A673 (cell line): ENCODE data around the gene MRPL1. TPM values are rescaled to one million over a fixed set of nuclear protein-coding genes. Genes with fewer than 3 reads are reported as not detected.

Source experiments
- BruUV-seq: library from RNA; stranded (reverse); fragments of 400-500 nt; replicated peaks from 2 replicates; lab custom pipeline; 2021; lab: Mats Ljungman, UMichigan
- CTCF ChIA-PET: fragments of 300-600 bp; sonication (Branson Sonifier 250); formaldehyde crosslinking; loops from one replicate; lab custom pipeline; 2022; ENCODE audit warnings: antibody characterized with exemption; lab: Charles Lee
- POLR2A ChIA-PET: fragments of 300-600 bp; sonication (Branson Sonifier 250); formaldehyde crosslinking; loops from one replicate; lab custom pipeline; 2022; ENCODE audit warnings: antibody characterized with exemption; ENCODE audit not compliant: low non-redundant PET; lab: Charles Lee
- DNase-seq: peaks from one replicate; pipeline ENCODE4 v3.0.0-alpha.2; 2015; ENCODE audit warnings: low spot score
- H3K27ac ChIP-seq: fragments of 200-600 bp; sonication (generic); 2 replicates; pipeline ENCODE4 v1.5.1; 2016; ENCODE audit warnings: mixed run types, low read depth, mild to moderate bottlenecking, mixed read lengths, antibody characterized with exemption, low read length; ENCODE audit not compliant: poor library complexity, severe bottlenecking
- H3K27me3 ChIP-seq: fragments of 200-600 bp; sonication (generic); replicated peaks from 2 replicates; pipeline ENCODE4 v1.6.1; 2017; ENCODE audit warnings: mixed run types, low read depth, mild to moderate bottlenecking, mixed read lengths, antibody characterized with exemption, low read length; ENCODE audit not compliant: insufficient read depth, poor library complexity
- H3K36me3 ChIP-seq: fragments of 200-600 bp; sonication (generic); 2 replicates; pipeline ENCODE4 v1.6.1; 2016; ENCODE audit warnings: mixed run types, mild to moderate bottlenecking, mixed read lengths, antibody characterized with exemption, low read length; ENCODE audit not compliant: insufficient read depth, poor library complexity, severe bottlenecking
- H3K4me1 ChIP-seq: fragments of 200-600 bp; sonication (generic); 2 replicates; pipeline ENCODE4 v1.6.1; 2017; ENCODE audit warnings: mixed run types, mild to moderate bottlenecking, mixed read lengths, antibody characterized with exemption, low read length; ENCODE audit not compliant: insufficient read depth, poor library complexity, severe bottlenecking
- H3K4me3 ChIP-seq: fragments of 200-600 bp; sonication (generic); 2 replicates; pipeline ENCODE4 v1.5.1; 2016; ENCODE audit warnings: low read depth, mixed run types, mild to moderate bottlenecking, mixed read lengths, low read length; ENCODE audit not compliant: poor library complexity, severe bottlenecking
- H3K9me3 ChIP-seq: fragments of 200-600 bp; sonication (generic); 2 replicates; pipeline ENCODE4 v1.6.1; 2016; ENCODE audit warnings: mixed run types, low read depth, mild to moderate bottlenecking, mixed read lengths, antibody characterized with exemption, low read length; ENCODE audit not compliant: poor library complexity, severe bottlenecking
- EZH2 ChIP-seq: fragments of 200-600 bp; sonication (generic); IDR thresholded peaks from 2 replicates; pipeline ENCODE4 v1.6.1; 2017; ENCODE audit warnings: borderline replicate concordance, low read depth, mild to moderate bottlenecking, mixed read lengths, antibody characterized with exemption, low read length; ENCODE audit not compliant: poor library complexity, severe bottlenecking
- intact Hi-C: fragments of 100-400 bp; cut with micrococcal nuclease; formaldehyde crosslinking; loops from one replicate; pipeline ENCODE4 v1.10.0; 2022; ENCODE audit not compliant: unreplicated experiment
- total RNA-seq: library from RNA; stranded (reverse); gene quantifications from 2 replicates; pipeline ENCODE4 v1.2.3, GENCODE V29; 2021
- TF ChIP-seq, protein P1 (sequence below): fragments of 300-800, 200-600 bp; sonication (generic); conservative IDR thresholded peaks from 2 replicates; pipeline ENCODE4 v1.5.1; 2017; ENCODE audit warnings: low read depth, mild to moderate bottlenecking, antibody characterized with exemption, low read length, moderate library complexity, mixed read lengths

MRPL1 gene
- total RNA-seq, 1 experiment from 2014 or later = 32.2 TPM

DNA sequence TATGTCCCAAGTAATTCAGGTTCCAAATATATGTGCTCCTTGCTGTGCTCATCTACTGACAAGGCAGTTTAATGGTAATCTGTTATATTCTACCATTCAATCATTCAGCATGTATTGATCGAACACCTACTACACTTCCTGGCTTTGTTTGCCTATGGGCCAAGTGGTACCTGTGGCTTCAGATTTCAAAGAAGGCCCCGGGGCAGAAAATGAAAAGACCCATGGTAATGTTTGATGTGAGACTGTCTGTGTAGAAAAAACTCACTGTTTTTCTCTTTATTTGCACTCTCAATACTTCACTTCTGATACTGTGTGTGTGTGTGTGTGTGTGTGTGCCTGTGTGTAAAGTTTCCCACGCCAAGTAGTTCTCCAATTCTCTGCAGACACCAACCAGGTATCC lies 133.4 kb downstream of the MRPL1 start:
- ChIA-PET POLR2A (no interaction called here), CTCF (no interaction called here)
- no TSS peak for BruUV-seq
- Histone ChIP-seq H3K9me3 (no peaks in the 10 kb centered on the region), H3K27ac (no peak overlapping the region), H3K4me1 (no peaks in the 10 kb centered on the region), H3K27me3 (no peaks in the 10 kb centered on the region), H3K4me3 (no peak overlapping the region), H3K36me3 (no peaks in the 10 kb centered on the region)
- TF ChIP-seq, protein P1, sequence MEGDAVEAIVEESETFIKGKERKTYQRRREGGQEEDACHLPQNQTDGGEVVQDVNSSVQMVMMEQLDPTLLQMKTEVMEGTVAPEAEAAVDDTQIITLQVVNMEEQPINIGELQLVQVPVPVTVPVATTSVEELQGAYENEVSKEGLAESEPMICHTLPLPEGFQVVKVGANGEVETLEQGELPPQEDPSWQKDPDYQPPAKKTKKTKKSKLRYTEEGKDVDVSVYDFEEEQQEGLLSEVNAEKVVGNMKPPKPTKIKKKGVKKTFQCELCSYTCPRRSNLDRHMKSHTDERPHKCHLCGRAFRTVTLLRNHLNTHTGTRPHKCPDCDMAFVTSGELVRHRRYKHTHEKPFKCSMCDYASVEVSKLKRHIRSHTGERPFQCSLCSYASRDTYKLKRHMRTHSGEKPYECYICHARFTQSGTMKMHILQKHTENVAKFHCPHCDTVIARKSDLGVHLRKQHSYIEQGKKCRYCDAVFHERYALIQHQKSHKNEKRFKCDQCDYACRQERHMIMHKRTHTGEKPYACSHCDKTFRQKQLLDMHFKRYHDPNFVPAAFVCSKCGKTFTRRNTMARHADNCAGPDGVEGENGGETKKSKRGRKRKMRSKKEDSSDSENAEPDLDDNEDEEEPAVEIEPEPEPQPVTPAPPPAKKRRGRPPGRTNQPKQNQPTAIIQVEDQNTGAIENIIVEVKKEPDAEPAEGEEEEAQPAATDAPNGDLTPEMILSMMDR = no peak
- TF ChIP-seq EZH2 = no peak
- DNase-seq = no peak
- intact Hi-C loops = loop anchor here (10.0 kb wide), 1 partner anchor 519 kb away; no protein-coding TSS in a partner anchor

DNA sequence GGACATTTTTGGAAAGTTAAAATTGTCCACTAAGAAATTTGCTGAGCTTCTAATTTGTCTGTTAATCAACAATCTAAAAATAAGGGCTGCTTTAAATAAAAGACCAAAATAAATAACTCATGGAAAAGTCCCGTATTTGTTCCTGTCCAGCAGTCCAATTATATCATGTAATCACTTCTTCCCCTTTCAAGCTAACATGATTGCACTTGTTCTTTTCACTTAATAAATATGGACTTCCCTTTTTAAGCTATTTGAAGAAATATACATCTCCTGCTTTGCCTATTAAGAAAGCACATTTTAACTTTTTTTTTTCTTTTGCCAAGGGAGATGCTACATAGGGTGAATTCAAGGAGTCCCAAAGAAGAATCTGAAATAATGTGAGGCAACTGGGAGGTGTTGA lies 138.9 kb downstream of the MRPL1 start:
- Histone ChIP-seq H3K4me3 (no peak overlapping the region), H3K4me1 (no peaks in the 10 kb centered on the region), H3K27me3 (no peaks in the 10 kb centered on the region), H3K36me3 (no peaks in the 10 kb centered on the region), H3K27ac (no peak overlapping the region), H3K9me3 (no peaks in the 10 kb centered on the region)
- ChIA-PET POLR2A (no interaction called here), CTCF (no interaction called here)
- no peak for TF ChIP-seq EZH2
- TF ChIP-seq, protein P1 = no peak
- no peak for DNase-seq
- intact Hi-C loops = no loop called here
- no TSS peak for BruUV-seq

DNA sequence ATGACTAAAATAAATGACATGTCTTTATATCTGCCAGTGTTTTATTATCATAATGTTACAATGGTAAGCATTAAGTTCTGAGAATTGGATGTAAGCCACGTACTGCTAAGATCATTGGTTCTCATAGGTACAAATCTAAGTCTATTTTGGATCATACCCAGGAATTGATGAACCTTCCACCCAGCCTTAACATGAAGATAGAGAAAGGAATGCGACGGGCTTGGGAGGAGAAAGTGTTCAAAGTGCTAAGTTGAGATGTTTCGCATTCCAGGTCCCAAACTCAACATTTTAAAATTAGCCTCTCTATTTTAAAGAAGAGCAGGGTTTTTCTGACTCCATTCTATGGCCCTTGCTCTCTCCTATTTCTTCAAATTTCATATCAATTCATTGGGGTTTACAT lies 139.6 kb downstream of the MRPL1 start:
- no peak for DNase-seq
- CTCF ChIA-PET = no interaction called here
- TF ChIP-seq EZH2 = no peak
- TF ChIP-seq, protein P1 = no peak
- POLR2A ChIA-PET = no interaction called here
- H3K27ac ChIP-seq = no peak overlapping the region
- no peaks in the 10 kb centered on the region for H3K36me3 ChIP-seq
- intact Hi-C loops = no loop called here
- H3K4me1 ChIP-seq = no peaks in the 10 kb centered on the region
- no TSS peak for BruUV-seq
- no peaks in the 10 kb centered on the region for H3K27me3 ChIP-seq
- no peak overlapping the region for H3K4me3 ChIP-seq
- no peaks in the 10 kb centered on the region for H3K9me3 ChIP-seq

Other genes with a start within 250 kb of the MRPL1 start
- gene CNOT6L, start 43.5 kb upstream of the MRPL1 start, total RNA-seq = 13.4 and 17.7 TPM in 2 replicates
- 0.06 and 0.28 TPM in 2 replicates for gene FRAS1, start 194.5 kb downstream of the MRPL1 start, total RNA-seq